ENCODE measurements around the gene ACSS2.

ACSS2 gene

GRCh38 chr20:34970846-34971560 lies 94.6 kb downstream of the ACSS2 start:
- in situ Hi-C loops (cut with MboI; ENCODE audit: low sequenced_read_pairs) = no loop called here

- in situ Hi-C loops (cut with MboI; ENCODE audit: low sequenced_read_pairs) = no loop called here
Measured at GRCh38 chr20:34971561-34972235, 95.3 kb downstream of the ACSS2 start.

DNA sequence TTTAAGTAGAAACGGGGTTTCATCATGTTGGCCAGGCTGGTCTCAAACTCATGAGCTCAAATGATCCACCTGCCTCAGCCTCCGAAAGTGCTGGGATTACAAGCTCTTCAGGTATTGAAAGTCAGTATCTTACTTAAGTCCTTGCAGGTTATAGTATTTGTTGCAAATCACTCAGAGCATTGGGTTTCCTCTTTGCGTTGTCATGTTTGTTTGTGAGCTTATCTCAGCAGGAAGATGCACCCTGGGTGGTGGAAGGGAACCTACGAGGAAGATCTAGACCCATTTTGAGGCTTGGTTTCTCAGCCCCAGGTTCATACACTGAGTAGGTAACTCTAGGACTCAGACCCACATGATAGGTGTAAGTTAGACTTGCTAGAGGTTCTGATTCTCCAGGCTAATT lies 97.8 kb downstream of the ACSS2 start:
- in situ Hi-C loops (cut with MboI; ENCODE audit: low sequenced_read_pairs) = no loop called here

DNA sequence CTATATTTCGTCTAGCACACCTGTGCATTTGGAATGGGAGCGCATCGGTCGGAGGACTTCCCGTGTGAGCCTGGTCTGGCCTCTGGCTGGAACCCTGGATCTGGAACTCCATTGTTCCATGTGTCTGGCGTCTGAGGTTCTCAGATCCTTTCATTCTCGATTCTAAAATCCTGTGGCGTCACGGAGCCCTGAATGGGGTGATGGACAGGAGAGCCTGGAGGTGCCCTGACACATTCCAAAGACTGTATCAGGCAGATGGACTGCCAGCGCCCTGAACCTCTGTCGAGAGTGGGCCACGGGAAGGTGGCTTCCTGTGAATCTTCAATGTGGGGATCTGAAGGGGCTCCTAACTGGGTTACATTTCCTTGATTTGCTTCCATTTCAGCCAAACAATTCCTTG lies 99.9 kb downstream of the ACSS2 start:
- in situ Hi-C loops (cut with MboI; ENCODE audit: low sequenced_read_pairs) = no loop called here
